ENCODE data around the gene TMEM161A.

Gene TMEM161A

DNA sequence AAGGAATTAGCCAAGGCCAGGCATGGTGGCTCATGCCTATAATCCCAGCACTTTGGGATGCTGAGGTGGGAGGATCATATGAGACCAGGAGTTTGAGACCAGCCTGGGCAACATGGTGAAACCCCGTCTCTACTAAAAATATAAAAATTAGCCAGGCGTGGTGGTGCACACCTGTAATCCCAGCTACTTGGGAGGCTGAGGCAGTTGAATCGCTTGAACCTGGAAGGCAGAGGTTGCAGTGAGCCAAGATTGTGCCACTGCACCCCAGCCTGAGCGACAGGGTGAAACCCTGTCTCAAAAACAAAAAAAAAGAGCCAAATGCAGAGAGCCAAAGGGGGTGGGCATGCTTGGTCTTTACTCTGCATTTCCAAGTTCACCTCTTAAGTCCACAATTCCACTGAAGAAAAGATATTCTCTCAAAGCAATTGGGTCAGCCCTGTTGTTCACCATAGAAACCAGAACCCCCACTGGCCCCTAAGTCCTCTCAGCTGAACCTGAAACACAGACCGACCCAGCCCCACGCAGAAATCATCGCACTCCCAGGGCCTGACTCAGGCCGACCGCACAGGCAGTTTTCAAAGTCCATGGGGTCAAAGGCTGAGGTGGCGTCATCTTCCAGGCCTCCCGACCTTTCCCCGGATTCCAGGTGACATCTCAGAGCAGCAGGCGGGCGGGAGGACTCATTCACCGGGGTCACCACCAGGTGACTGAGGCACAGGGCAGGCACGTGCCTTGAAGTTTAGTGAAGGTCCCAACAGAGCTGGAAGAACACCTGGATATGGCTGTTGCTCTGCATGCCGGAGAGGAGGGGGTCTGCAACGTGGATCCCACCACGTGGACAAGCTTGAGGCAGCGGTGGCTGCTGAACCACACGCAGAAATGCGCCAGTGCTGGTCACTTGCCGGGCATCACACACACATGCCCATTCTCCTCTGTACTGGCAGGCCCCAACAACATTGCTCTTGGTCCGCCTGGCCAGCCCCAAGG, 41.3 kb downstream of the TMEM161A start:
- DNase-seq (ENCODE audit: low read depth in 2 of 2): no peak

DNA sequence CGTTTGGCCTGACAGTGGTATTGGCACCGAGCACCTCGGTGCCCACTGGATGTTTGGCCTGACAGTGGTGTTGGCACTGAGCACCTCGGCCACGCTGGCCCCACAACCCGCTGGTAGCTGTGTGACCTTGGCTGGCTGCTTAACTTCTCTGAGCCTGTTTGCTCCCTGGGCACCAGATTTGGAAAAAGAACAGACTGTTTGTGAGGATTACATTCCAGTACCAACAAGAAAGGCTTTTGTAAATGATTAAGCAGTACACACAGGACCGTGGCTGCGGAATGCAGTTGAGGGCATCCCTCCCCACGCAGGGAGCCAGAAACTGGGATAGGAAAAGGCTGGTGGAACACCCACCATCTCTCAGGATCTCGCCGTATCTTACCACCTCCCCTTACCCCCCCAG, 42.6 kb downstream of the TMEM161A start:
- DNase-seq (ENCODE audit: low read depth in 2 of 2): no peak

DNA sequence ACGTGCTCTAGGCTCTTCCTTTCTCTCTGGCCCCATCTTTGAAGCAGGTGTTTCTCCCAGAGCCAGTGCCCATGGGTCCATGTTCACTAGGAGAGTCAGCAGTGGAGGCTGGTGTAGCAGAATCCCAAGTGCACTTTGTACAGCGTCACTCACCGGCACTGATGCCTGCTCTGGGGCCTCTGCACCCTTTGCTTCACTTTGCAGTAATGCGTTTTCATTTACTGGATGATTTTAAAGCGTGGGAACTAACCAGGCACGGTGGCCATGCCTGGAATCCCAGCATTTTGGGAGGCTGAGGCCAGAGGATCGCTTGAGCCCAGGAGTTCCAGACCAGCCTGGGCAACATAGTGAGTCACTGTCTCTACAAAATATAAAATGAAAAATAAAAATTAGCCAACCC, 43.8 kb downstream of the TMEM161A start:
- DNase-seq (ENCODE audit: low read depth in 2 of 2): no peak

DNA sequence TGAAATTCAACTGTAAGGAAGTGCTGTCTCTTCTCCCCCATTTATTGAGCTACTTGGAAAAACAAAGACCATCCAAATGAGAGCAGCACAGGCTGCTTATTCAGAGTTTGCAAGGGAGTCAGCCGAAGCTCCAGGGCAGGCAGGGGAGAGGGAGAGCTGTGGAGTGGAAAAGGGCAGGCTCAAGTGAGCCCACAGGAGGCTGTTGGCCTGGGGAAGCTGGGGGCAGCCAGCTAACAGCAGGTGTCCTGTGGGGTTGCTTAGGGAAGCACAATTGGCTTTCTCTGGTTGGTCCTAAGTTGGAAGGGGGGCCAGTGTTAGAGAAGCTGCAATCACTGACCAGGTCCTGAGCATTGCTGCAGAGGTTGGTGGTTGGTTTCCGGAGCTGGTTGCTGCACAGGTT, 50.6 kb downstream of the TMEM161A start:
- no peak for DNase-seq (ENCODE audit: low read depth in 2 of 2)

DNA sequence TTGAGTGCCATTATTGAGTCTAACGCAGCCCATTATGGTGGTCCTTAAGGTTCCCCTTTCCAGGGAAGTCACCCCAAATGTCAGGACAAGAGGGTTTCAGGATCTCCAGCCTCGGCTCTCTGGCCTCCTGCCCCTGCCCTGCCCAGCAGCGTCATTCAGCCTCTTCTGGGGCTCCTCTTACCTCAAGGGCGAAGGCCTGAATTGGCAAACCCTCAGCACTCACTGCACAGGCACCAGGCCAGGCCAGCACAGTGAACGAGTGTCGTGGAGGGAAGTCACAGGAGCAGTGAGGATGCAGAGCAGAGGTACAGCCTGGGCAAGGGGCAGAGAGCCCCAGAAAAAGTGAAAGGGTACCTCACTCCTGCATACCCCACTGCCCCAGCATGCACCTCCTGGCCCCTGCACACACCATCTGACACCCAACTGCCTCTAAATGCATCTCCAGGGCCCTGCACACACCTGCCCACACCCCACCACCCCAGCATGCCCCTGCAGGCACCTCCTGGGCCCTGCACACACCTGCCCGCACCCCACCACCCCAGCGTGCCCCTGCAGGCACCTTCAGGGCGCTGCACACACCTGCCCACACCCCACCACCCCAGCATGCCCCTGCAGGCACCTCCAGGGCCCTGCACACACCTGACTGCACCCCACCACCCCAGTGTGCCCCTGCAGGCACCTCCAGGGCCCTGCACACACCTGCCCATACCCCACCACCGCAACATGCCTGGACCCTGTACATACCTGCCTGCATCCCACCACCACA, 54.7 kb downstream of the TMEM161A start:
- DNase-seq (ENCODE audit: low read depth in 2 of 2): no peak

DNA sequence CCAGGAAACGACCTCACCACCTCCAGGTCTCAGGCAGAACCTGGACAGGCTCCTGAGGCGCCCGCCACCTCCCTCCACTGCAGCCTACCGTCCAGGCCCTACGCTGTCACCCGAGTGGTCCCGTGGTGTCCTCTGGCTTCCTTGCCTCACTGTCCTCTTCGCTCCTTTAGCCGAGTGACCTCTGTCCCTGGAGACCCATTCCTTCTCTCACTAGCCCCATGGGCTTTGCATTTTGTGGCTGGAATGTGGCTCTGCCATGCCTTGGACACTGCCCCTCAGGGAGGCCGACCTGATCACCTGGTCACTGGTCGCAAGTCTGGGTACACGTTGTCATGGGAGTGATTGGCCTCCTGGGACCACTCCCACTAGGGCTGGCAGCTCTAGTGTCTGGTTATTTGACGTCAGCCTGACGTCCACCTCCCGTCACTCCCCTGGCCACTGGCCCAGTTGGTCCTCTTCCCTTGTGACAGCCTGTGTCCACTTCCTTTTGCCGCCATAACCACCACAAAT, 56.6 kb downstream of the TMEM161A start:
- no peak for DNase-seq (ENCODE audit: low read depth in 2 of 2)

DNA sequence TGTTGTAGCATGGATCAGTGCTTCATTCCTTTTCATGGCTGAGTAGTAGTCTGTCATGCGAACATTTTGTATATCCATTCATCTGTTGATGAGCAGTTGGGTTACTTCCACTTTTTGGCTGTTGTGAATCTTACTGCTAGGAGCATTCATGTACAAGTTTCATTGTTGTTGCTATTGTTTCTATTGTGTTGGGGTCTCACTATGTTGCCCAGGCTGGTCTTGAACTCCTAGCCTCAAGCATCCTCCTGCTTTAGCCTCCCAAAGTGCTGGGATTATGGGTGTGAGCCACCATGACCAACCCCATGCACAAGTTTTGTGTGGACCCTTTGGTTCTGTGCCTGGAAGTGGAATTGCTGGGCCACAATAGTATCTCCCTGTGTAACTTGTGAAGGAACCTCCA, 58.7 kb downstream of the TMEM161A start:
- DNase-seq (ENCODE audit: low read depth in 2 of 2): no peak

DNA sequence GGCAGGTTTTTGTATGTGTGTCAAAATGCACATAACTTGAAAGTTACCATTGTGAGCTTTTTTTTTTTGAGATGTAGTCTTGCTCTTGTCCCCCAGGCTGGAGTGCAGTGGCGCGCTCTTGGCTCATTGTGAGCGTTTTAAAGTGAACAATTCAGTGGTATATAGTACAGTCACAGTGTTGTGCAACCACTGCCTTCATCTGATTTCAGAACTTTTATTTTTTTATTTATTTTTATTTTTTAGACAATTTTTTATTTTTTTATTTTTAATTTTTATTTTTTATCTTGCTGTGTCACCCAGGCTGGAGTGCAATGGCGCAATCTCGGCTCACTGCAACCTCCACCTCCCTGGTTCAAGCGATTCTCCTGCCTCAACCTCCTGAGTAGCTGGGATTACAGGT, 59.5 kb downstream of the TMEM161A start:
- DNase-seq (ENCODE audit: low read depth in 2 of 2): no peak

DNA sequence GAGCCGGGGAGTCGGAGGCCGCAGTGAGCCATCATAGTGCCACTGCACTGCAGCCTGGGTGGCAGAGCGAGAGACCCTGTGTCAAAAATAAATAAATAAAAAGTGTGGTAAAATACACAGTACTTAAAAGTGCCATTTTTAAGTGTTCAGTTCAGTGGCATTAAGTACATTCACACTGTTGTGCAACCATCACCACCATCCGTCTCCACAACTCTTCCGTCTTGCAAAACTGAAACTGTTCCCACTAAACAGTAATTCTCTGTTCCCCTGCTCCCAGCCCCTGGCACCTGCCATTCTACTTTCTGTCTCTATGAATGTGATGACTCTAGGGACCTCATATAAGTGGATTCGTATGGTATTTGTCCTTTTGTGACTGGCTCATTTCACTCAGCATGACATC, 61.2 kb downstream of the TMEM161A start:
- DNase-seq (ENCODE audit: low read depth in 2 of 2): no peak

DNA sequence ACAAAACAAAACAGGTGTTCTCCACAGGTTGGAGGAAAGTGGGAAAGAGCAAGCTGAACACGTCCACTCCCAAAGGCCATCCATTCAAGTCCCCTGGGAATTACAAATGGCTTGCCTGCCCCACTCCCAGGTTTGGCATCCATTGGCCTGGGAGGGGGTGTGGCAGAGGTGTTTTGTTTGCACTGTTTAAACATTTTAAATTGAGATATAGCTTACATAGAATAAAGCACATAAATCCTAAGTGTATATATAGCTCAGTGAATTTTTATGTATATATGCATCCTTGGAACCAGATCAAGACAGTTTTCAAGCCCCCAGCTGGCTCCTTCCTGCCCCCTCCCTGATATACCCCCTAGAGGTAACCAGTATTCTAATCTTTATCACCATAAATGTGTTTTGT, 61.8 kb downstream of the TMEM161A start:
- no peak for DNase-seq (ENCODE audit: low read depth in 2 of 2)

DNA sequence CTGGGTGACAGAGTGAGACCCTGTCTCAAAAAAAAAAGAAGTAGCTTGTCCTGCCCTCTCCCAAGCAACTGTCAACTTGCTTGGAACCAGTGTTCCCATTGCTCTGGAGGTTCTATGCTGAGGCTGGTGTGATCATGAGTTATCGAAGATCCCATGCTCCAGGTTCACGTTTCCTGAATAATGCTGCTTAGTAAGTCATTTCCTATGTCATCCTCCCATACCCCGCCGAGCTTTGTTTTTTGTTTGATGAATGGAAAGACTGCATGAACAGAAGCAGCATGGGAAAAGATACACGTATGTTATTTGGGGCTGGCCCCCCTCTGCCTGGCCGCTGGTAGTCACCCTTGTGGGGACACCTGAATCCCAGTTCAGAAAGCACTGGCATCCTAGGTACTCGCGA, 63.2 kb downstream of the TMEM161A start:
- DNase-seq (ENCODE audit: low read depth in 2 of 2): no peak

DNA sequence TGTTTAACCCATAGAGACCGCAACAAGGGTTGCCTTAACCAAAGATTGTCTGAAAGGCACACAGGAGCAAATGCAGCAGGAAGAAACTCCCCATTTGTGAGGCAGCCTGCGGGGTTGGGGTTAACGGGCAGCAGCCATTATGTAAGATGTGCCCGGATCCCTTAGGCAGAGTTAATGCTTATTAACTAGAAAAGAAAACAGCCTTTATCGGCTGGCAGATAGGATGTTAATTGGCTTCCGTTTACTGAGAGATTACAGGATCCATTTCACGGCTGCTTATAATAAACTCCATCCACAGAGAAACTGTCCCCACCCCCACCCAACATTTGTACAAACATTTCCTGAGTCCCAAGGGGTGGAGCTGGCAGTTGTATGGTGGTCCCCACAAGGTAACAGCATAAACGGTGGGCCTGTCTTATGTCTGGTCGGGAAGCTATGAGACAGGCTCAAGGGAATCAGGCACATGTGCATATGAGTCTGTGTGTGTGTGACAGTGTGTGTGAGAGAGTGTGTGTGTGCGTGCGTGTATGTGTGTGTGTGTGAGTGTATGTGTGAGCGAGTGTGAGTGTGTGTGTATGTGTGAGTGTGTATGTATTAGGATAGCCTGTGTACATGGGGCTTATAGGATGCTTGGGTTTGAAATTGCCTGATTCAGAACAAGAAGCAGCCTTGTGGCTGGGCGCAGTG, 63.9 kb downstream of the TMEM161A start:
- DNase-seq (ENCODE audit: low read depth in 2 of 2): no peak

DNA sequence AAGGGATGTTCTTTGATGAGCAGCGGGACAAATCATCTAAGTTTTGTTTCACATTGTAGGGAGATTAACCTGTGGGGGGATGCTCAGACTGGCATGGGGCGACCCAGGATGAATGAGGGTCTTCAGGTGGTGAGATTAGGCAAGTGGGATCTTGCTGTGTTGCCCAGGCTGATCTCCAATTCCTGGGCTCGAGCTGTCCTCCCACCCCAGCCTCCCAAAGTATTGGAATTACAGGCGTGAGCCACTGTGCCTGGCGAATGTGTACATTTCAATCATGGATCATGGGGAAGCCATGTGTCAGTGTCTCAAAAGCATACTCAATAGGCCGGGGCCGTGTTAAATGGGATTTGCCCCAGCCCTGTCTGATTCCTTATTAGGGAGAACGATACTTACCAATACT, 66.4 kb downstream of the TMEM161A start:
- DNase-seq (ENCODE audit: low read depth in 2 of 2): no peak

Data from fibroblast of skin of left biceps (primary cell).